Osteoblast (primary cell): ENCODE data around the gene METTL2A. TPM values are rescaled to one million over a fixed set of nuclear protein-coding genes. Genes with fewer than 3 reads are reported as not detected.
"Not testable (repeated sequence)": the region's sequence is repeated elsewhere in the genome, so short reads cannot be mapped to it uniquely, and the experiment has no call there.

ENCODE experiments used
- DNase-seq: peaks from one replicate; pipeline ENCODE4 v3.0.0; 2011; ENCODE audit warnings: low spot score, mixed read lengths; ENCODE audit not compliant: insufficient read length; ENCODE audit errors: missing footprints
- H2AFZ ChIP-seq: 2 replicates; pipeline ENCODE4 v1.6.0; 2011; ENCODE audit warnings: mild to moderate bottlenecking, low read length
- H3K27ac ChIP-seq: 2 replicates; pipeline ENCODE4 v1.5.1; 2011; ENCODE audit warnings: mild to moderate bottlenecking, low read depth, low read length, moderate library complexity
- H3K27me3 ChIP-seq: 2 replicates; pipeline ENCODE4 v1.6.0; 2012; ENCODE audit warnings: mild to moderate bottlenecking, control low read depth, inconsistent platforms, low read length, moderate library complexity; ENCODE audit not compliant: insufficient read depth
- H3K36me3 ChIP-seq: 2 replicates; pipeline ENCODE4 v1.5.1; 2011; ENCODE audit warnings: mild to moderate bottlenecking, low read length, control low read depth, moderate library complexity; ENCODE audit not compliant: insufficient read depth
- H3K4me1 ChIP-seq: 2 replicates; pipeline ENCODE4 v1.5.1; 2011; ENCODE audit warnings: mild to moderate bottlenecking, low read length, control low read depth, moderate library complexity; ENCODE audit not compliant: insufficient read depth
- H3K4me2 ChIP-seq: 2 replicates; pipeline ENCODE4 v1.6.0; 2011; ENCODE audit warnings: mild to moderate bottlenecking, low read length; ENCODE audit not compliant: insufficient read depth
- H3K4me3 ChIP-seq: fragments of 200-600 bp; sonication (generic); 3 replicates; pipeline ENCODE4 v1.5.1; 2012; ENCODE audit warnings: mild to moderate bottlenecking, low read length, inconsistent platforms; ENCODE audit not compliant: insufficient read depth
- H3K79me2 ChIP-seq: 2 replicates; pipeline ENCODE4 v1.6.0; 2012; ENCODE audit warnings: mild to moderate bottlenecking, low read length, control low read depth, inconsistent platforms; ENCODE audit not compliant: insufficient read depth
- H3K9me3 ChIP-seq: 2 replicates; pipeline ENCODE4 v1.5.1; 2011; ENCODE audit warnings: low read depth, low read length, control low read depth
- H4K20me1 ChIP-seq: 2 replicates; pipeline ENCODE4 v1.6.0; 2012; ENCODE audit warnings: mild to moderate bottlenecking, low read length, control low read depth; ENCODE audit not compliant: insufficient read depth
- CTCF ChIP-seq: IDR thresholded peaks from 2 replicates; pipeline ENCODE4 v1.5.1; 2011; ENCODE audit warnings: mild to moderate bottlenecking, low read depth, low read length, moderate library complexity; ENCODE audit errors: extremely low read depth
- total RNA-seq: library from RNA; depleted of rRNA; stranded (reverse); fragments of >200 nt; gene quantifications from 2 replicates; pipeline ENCODE4 v1.2.3, GENCODE V29; 2012

Gene METTL2A
- total RNA-seq, 1 donor: 24.6 TPM

- DNase-seq: no peak
- Histone ChIP-seq H3K27me3 (no peaks in the 10 kb centered on the region), H3K4me1 (no peaks in the 10 kb centered on the region), H2AFZ (no peak overlapping the region), H3K79me2 (no peaks in the 10 kb centered on the region), H3K9me3 (no peaks in the 10 kb centered on the region), H3K36me3 (no peaks in the 10 kb centered on the region), H3K4me3 (no peak overlapping the region), H3K4me2 (no peak overlapping the region), H3K27ac (no peak overlapping the region), H4K20me1 (no peaks in the 10 kb centered on the region)
- TF ChIP-seq CTCF: no peak
Measured at GRCh38 chr17:62456016-62456415, 32.3 kb downstream of the METTL2A start.

DNA sequence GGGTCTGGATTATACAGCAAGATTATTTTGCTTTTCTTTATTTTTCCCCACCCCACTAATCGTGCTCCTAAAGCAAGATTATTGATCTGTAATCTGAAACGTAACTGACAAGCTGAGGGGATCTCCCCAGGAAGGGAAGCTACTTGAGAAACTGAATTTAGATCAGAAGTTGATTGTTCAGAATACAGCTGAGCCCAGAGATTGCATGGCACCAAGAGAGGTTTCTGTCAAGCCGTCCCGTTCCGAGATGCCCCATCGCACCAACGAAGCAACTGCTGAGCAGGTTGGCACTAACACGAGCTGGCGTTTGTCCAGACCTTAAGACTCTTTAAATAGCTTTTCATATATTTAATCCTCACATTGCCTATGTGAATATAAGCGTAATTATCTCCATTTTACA lies 34.8 kb downstream of the METTL2A start:
- not testable (repeated sequence) for H3K4me2 ChIP-seq, H3K79me2 ChIP-seq, H3K4me3 ChIP-seq, H4K20me1 ChIP-seq, H3K9me3 ChIP-seq, H3K4me1 ChIP-seq, DNase-seq, H3K36me3 ChIP-seq, H3K27ac ChIP-seq, H3K27me3 ChIP-seq, H2AFZ ChIP-seq

- H4K20me1 ChIP-seq, H3K4me2 ChIP-seq, H3K27me3 ChIP-seq, H2AFZ ChIP-seq, H3K27ac ChIP-seq, DNase-seq, H3K4me3 ChIP-seq, H3K79me2 ChIP-seq, H3K4me1 ChIP-seq, H3K36me3 ChIP-seq, H3K9me3 ChIP-seq: not testable (repeated sequence)
Measured at GRCh38 chr17:62464422-62464821, 40.7 kb downstream of the METTL2A start.

GRCh38 chr17:62465271-62465670 lies 41.6 kb downstream of the METTL2A start:
- not testable (repeated sequence) for H3K4me3 ChIP-seq, H2AFZ ChIP-seq, DNase-seq, H3K79me2 ChIP-seq, H4K20me1 ChIP-seq, H3K36me3 ChIP-seq, H3K9me3 ChIP-seq, H3K27me3 ChIP-seq, H3K27ac ChIP-seq, H3K4me1 ChIP-seq, H3K4me2 ChIP-seq

GRCh38 chr17:62470666-62471379 lies 47.1 kb downstream of the METTL2A start:
- H4K20me1 ChIP-seq, H3K4me3 ChIP-seq, H3K4me1 ChIP-seq, H3K36me3 ChIP-seq, H3K27me3 ChIP-seq, H3K79me2 ChIP-seq, H2AFZ ChIP-seq, H3K27ac ChIP-seq, H3K9me3 ChIP-seq, H3K4me2 ChIP-seq: not testable (repeated sequence)
- DNase-seq: peak; percentile 75

DNA sequence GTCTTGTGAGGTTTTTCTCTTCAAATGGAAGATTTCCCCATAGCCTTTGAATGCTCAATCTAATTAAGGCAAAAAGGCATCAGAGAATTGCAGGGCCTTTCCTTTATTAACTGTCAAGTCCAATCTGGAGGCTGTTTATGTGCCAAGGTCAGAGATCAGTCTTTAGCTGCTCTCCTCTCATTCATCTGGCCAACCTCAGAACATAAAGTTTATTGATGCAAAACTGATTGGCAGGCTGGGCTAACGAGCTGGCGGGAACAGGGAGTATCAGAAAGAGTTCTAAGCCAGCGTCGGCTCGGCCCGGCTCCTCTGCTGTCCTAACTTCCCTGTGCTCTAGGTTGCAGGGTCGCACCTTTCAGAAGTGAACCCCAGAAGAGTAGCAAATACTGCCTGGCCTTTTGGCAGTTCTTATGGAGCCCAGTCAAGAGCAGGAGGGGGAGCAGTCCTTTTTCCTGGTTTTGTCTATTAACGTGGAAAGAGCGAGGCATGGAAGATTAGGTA lies 47.7 kb downstream of the METTL2A start:
- H4K20me1 ChIP-seq, H3K4me2 ChIP-seq, H3K36me3 ChIP-seq, H3K27ac ChIP-seq, H3K27me3 ChIP-seq, H3K9me3 ChIP-seq, H3K4me1 ChIP-seq, H3K79me2 ChIP-seq, H2AFZ ChIP-seq, DNase-seq, H3K4me3 ChIP-seq: not testable (repeated sequence)

- not testable (repeated sequence) for H3K36me3 ChIP-seq, H3K4me1 ChIP-seq, H4K20me1 ChIP-seq, DNase-seq, H3K27me3 ChIP-seq, H3K9me3 ChIP-seq, H3K27ac ChIP-seq, H2AFZ ChIP-seq, H3K79me2 ChIP-seq, H3K4me3 ChIP-seq, H3K4me2 ChIP-seq
Measured at GRCh38 chr17:62473030-62473982, 49.6 kb downstream of the METTL2A start.

- not testable (repeated sequence) for H3K4me1 ChIP-seq, H3K36me3 ChIP-seq, DNase-seq, H3K27ac ChIP-seq, H3K9me3 ChIP-seq, H4K20me1 ChIP-seq, H3K27me3 ChIP-seq, H2AFZ ChIP-seq
- peak overlapping the region; percentile 72 for H3K4me3 ChIP-seq
- peak overlapping the region; percentile 69 for H3K4me2 ChIP-seq
- peaks cover 29% of the 10 kb centered on the region for H3K79me2 ChIP-seq
Measured at GRCh38 chr17:62477111-62477510, 53.4 kb downstream of the METTL2A start.
